Epithelial cell of proximal tubule (primary cell): Measurements from ENCODE around the gene GARIN5B. TPM values are rescaled to one million over a fixed set of nuclear protein-coding genes. Genes with fewer than 3 reads are reported as not detected.

Experiments
- DNase-seq: peaks from one replicate; pipeline ENCODE4 v3.0.0-alpha.2; 2011; ENCODE audit warnings: low read depth
- H3K4me3 ChIP-seq: 2 replicates; pipeline ENCODE4 v1.5.1; 2011; ENCODE audit warnings: low read depth, mild to moderate bottlenecking, low read length
- CTCF ChIP-seq: conservative IDR thresholded peaks from 2 replicates; pipeline ENCODE4 v1.5.1; 2012; ENCODE audit warnings: low read depth, mild to moderate bottlenecking, low read length
- total RNA-seq: library from RNA; depleted of rRNA; stranded (reverse); fragments of >200 nt; gene quantifications from 2 replicates; pipeline ENCODE4 v1.2.3, GENCODE V29; 2015

Gene GARIN5B
- total RNA-seq, 1 donor from 2014 or later = not detected

GRCh38 chr19:55392820-55393761 lies 30.0 kb upstream of the GARIN5B start:
- H3K4me3 ChIP-seq = no peak overlapping the region
- no peak for DNase-seq
- no peak for TF ChIP-seq CTCF

GRCh38 chr19:55391702-55392615 lies 28.9 kb upstream of the GARIN5B start:
- TF ChIP-seq CTCF = no peak
- H3K4me3 ChIP-seq = no peak overlapping the region
- no peak for DNase-seq

GRCh38 chr19:55391191-55391670 lies 28.2 kb upstream of the GARIN5B start:
- no peak for TF ChIP-seq CTCF
- H3K4me3 ChIP-seq = no peak overlapping the region
- DNase-seq = no peak

- no peak for DNase-seq
- no peak for TF ChIP-seq CTCF
- H3K4me3 ChIP-seq = no peak overlapping the region
Observed at GRCh38 chr19:55390461-55390880, 27.4 kb upstream of the GARIN5B start.

- TF ChIP-seq CTCF = no peak
- DNase-seq = no peak
- no peak overlapping the region for H3K4me3 ChIP-seq
Observed at GRCh38 chr19:55389386-55390317, 26.6 kb upstream of the GARIN5B start.
